GM12801 (cell line): ENCODE measurements around the gene PNKD.

Experiments used
- CTCF ChIP-seq: IDR thresholded peaks from one replicate; pipeline ENCODE4 v1.5.1; 2011; ENCODE audit warnings: control low read depth; ENCODE audit not compliant: insufficient read length; ENCODE audit errors: extremely low read depth

The PNKD gene

GRCh38 chr2:218229851-218230250 lies 40.5 kb upstream of the PNKD start:
- TF ChIP-seq CTCF = no peak

GRCh38 chr2:218230882-218231281 lies 39.4 kb upstream of the PNKD start:
- TF ChIP-seq CTCF = no peak

- TF ChIP-seq CTCF = no peak
Observed at GRCh38 chr2:218233543-218233942, 36.8 kb upstream of the PNKD start.

- TF ChIP-seq CTCF = no peak
Observed at GRCh38 chr2:218234521-218234920, 35.8 kb upstream of the PNKD start.

- TF ChIP-seq CTCF = no peak
Observed at GRCh38 chr2:218235017-218235416, 35.3 kb upstream of the PNKD start.

GRCh38 chr2:218236829-218237228 lies 33.5 kb upstream of the PNKD start:
- TF ChIP-seq CTCF = no peak

- no peak for TF ChIP-seq CTCF
Observed at GRCh38 chr2:218238887-218239286, 31.4 kb upstream of the PNKD start.

GRCh38 chr2:218244204-218244603 lies 26.1 kb upstream of the PNKD start:
- TF ChIP-seq CTCF = no peak
